Endothelial cell (in vitro differentiated cells): ENCODE results near the gene SLF2. TPM values are rescaled to one million over a fixed set of nuclear protein-coding genes. Genes with fewer than 3 reads are reported as not detected.

Source experiments
- DNase-seq: peaks from one replicate; pipeline ENCODE4 v3.0.0; 2021; ENCODE audit warnings: low spot score
- H3K27ac Mint-ChIP-seq: one replicate; pipeline ENCODE4 v1.8.0; 2021; ENCODE audit warnings: mixed read lengths, inconsistent platforms; ENCODE audit not compliant: unreplicated experiment
- H3K27me3 Mint-ChIP-seq: one replicate; pipeline ENCODE4 v1.8.0; 2021; ENCODE audit warnings: mild to moderate bottlenecking, moderate library complexity, mixed read lengths, inconsistent platforms; ENCODE audit not compliant: unreplicated experiment
- H3K36me3 Mint-ChIP-seq: one replicate; pipeline ENCODE4 v1.8.0; 2021; ENCODE audit warnings: mild to moderate bottlenecking, low read depth, mixed read lengths, inconsistent platforms; ENCODE audit not compliant: unreplicated experiment
- H3K4me1 Mint-ChIP-seq: one replicate; pipeline ENCODE4 v1.8.0; 2021; ENCODE audit warnings: mild to moderate bottlenecking, mixed read lengths, inconsistent platforms; ENCODE audit not compliant: unreplicated experiment
- H3K4me3 Mint-ChIP-seq: one replicate; pipeline ENCODE4 v1.8.0; 2021; ENCODE audit warnings: mild to moderate bottlenecking, mixed read lengths, inconsistent platforms; ENCODE audit not compliant: unreplicated experiment
- H3K9me3 Mint-ChIP-seq: one replicate; pipeline ENCODE4 v1.8.0; 2021; ENCODE audit warnings: mixed read lengths, inconsistent platforms; ENCODE audit not compliant: unreplicated experiment
- CTCF ChIP-seq: fragments of 200-600 bp; sonication (generic); IDR thresholded peaks from one replicate; pipeline ENCODE4 v1.5.0; 2021; ENCODE audit warnings: antibody characterized with exemption; ENCODE audit not compliant: unreplicated experiment
- total RNA-seq: library from RNA; stranded (reverse); fragmentation: NEBNext Ultra II Directional; extraction: Animal tissue kit (Norgen Biotek cat#: 25700); gene quantifications from one replicate; pipeline ENCODE4 v1.2.1, GENCODE V29; 2021; ENCODE audit not compliant: unreplicated experiment

SLF2 gene
- total RNA-seq, 1 donor from 2014 or later, result 31.2 TPM

- H3K4me1 Mint-ChIP-seq, result peaks cover 8% of the 10 kb centered on the region
- no peak for DNase-seq
- no peaks in the 10 kb centered on the region for H3K36me3 Mint-ChIP-seq
- H3K27ac Mint-ChIP-seq, result no peak overlapping the region
- TF ChIP-seq CTCF, result no peak
- no peaks in the 10 kb centered on the region for H3K9me3 Mint-ChIP-seq
- no peak overlapping the region for H3K4me3 Mint-ChIP-seq
- peaks cover 1% of the 10 kb centered on the region for H3K27me3 Mint-ChIP-seq
Observed at GRCh38 chr10:100887761-100888296, 24.9 kb upstream of the SLF2 start.

GRCh38 chr10:100888957-100889356 is 23.8 kb upstream of the SLF2 start:
- H3K36me3 Mint-ChIP-seq, result no peaks in the 10 kb centered on the region
- H3K4me1 Mint-ChIP-seq, result peaks cover 8% of the 10 kb centered on the region
- H3K27me3 Mint-ChIP-seq, result peaks cover 1% of the 10 kb centered on the region
- DNase-seq, result no peak
- TF ChIP-seq CTCF, result peak; percentile 22
- H3K4me3 Mint-ChIP-seq, result no peak overlapping the region
- H3K9me3 Mint-ChIP-seq, result no peaks in the 10 kb centered on the region
- no peak overlapping the region for H3K27ac Mint-ChIP-seq

- no peak for TF ChIP-seq CTCF
- Mint-ChIP-seq H3K27me3 (peaks cover 1% of the 10 kb centered on the region), H3K4me1 (peaks cover 8% of the 10 kb centered on the region), H3K27ac (no peak overlapping the region), H3K4me3 (no peak overlapping the region), H3K9me3 (no peaks in the 10 kb centered on the region), H3K36me3 (no peaks in the 10 kb centered on the region)
- DNase-seq, result no peak
Observed at GRCh38 chr10:100889546-100889945, 23.2 kb upstream of the SLF2 start.

- Mint-ChIP-seq H3K4me3 (no peak overlapping the region), H3K27ac (no peak overlapping the region), H3K4me1 (peaks cover 8% of the 10 kb centered on the region), H3K36me3 (no peaks in the 10 kb centered on the region), H3K9me3 (no peaks in the 10 kb centered on the region), H3K27me3 (peaks cover 1% of the 10 kb centered on the region)
- DNase-seq, result no peak
- no peak for TF ChIP-seq CTCF
Observed at GRCh38 chr10:100890141-100890672, 22.6 kb upstream of the SLF2 start.

- Mint-ChIP-seq H3K27ac (no peak overlapping the region), H3K36me3 (no peaks in the 10 kb centered on the region), H3K4me1 (peaks cover 8% of the 10 kb centered on the region), H3K4me3 (no peak overlapping the region), H3K27me3 (peaks cover 1% of the 10 kb centered on the region), H3K9me3 (no peaks in the 10 kb centered on the region)
- TF ChIP-seq CTCF, result no peak
- no peak for DNase-seq
Observed at GRCh38 chr10:100890673-100891317, 22.0 kb upstream of the SLF2 start.
